ENCODE data around the gene BIRC7.

The BIRC7 gene

GRCh38 chr20:63235399-63235983 lies at the start of gene BIRC7:
TSS of gene BIRC7 (plus strand) at chr20:63235905. CDS start at chr20:63236097, 192 bp downstream.
- DNase-seq = no peak

GRCh38 chr20:63186084-63186483 lies 49.6 kb upstream of the BIRC7 start:
- no peak for DNase-seq

GRCh38 chr20:63186528-63187316 lies 49.0 kb upstream of the BIRC7 start:
- no peak for DNase-seq

GRCh38 chr20:63187338-63188158 lies 48.2 kb upstream of the BIRC7 start:
- DNase-seq = no peak

GRCh38 chr20:63188159-63188442 lies 47.6 kb upstream of the BIRC7 start:
- DNase-seq = no peak

GRCh38 chr20:63188641-63189321 lies 46.9 kb upstream of the BIRC7 start:
- DNase-seq = no peak

GRCh38 chr20:63189322-63189642 lies 46.4 kb upstream of the BIRC7 start:
- DNase-seq = no peak

GRCh38 chr20:63189846-63190559 lies 45.7 kb upstream of the BIRC7 start:
- no peak for DNase-seq

GRCh38 chr20:63190828-63191227 lies 44.9 kb upstream of the BIRC7 start:
- no peak for DNase-seq

- DNase-seq = no peak
Measured at GRCh38 chr20:63191400-63191799, 44.3 kb upstream of the BIRC7 start.

- no peak for DNase-seq
Measured at GRCh38 chr20:63192721-63193120, 43.0 kb upstream of the BIRC7 start.

GRCh38 chr20:63194007-63194796 lies 41.5 kb upstream of the BIRC7 start:
- no peak for DNase-seq

GRCh38 chr20:63194797-63195173 lies 40.9 kb upstream of the BIRC7 start:
- DNase-seq = no peak

GRCh38 chr20:63196768-63197470 lies 38.8 kb upstream of the BIRC7 start:
- no peak for DNase-seq

GRCh38 chr20:63198606-63199005 lies 37.1 kb upstream of the BIRC7 start:
- DNase-seq = no peak

GRCh38 chr20:63202021-63202420 lies 33.7 kb upstream of the BIRC7 start:
- no peak for DNase-seq

- no peak for DNase-seq
Measured at GRCh38 chr20:63202811-63203526, 32.7 kb upstream of the BIRC7 start.

- no peak for DNase-seq
Measured at GRCh38 chr20:63204362-63204761, 31.3 kb upstream of the BIRC7 start.

GRCh38 chr20:63205896-63206295 lies 29.8 kb upstream of the BIRC7 start:
- no peak for DNase-seq

GRCh38 chr20:63206878-63207277 lies 28.8 kb upstream of the BIRC7 start:
- no peak for DNase-seq
